ENCODE data around the gene MACROH2A1.

Gene MACROH2A1

GRCh38 chr5:135313946-135314345, 85.1 kb downstream of the MACROH2A1 start:
- no peak for DNase-seq (ENCODE audit: low read depth)

- no peak for DNase-seq (ENCODE audit: low read depth)
These were observed 85.6 kb downstream of the MACROH2A1 start for GRCh38 chr5:135313405-135313804.

- DNase-seq (ENCODE audit: low read depth): no peak
These were observed 86.6 kb downstream of the MACROH2A1 start for GRCh38 chr5:135312255-135312935.

- peak; percentile 73 for DNase-seq (ENCODE audit: low read depth)
These were observed 88.6 kb downstream of the MACROH2A1 start for GRCh38 chr5:135310328-135310989.

- no peak for DNase-seq (ENCODE audit: low read depth)
These were observed 89.4 kb downstream of the MACROH2A1 start for GRCh38 chr5:135309391-135310327.

GRCh38 chr5:135308752-135309151, 90.3 kb downstream of the MACROH2A1 start:
- peak; percentile 63 for DNase-seq (ENCODE audit: low read depth)

- no peak for DNase-seq (ENCODE audit: low read depth)
These were observed 90.8 kb downstream of the MACROH2A1 start for GRCh38 chr5:135308245-135308644.

GRCh38 chr5:135307143-135307903, 91.7 kb downstream of the MACROH2A1 start:
- DNase-seq (ENCODE audit: low read depth): no peak

GRCh38 chr5:135306557-135306956, 92.5 kb downstream of the MACROH2A1 start:
- no peak for DNase-seq (ENCODE audit: low read depth)

GRCh38 chr5:135304352-135305221, 94.4 kb downstream of the MACROH2A1 start:
- DNase-seq (ENCODE audit: low read depth): no peak

GRCh38 chr5:135303582-135304173, 95.4 kb downstream of the MACROH2A1 start:
- DNase-seq (ENCODE audit: low read depth): no peak

- DNase-seq (ENCODE audit: low read depth): no peak
These were observed 101.9 kb downstream of the MACROH2A1 start for GRCh38 chr5:135296900-135297816.

GRCh38 chr5:135295852-135296251, 103.2 kb downstream of the MACROH2A1 start:
- DNase-seq (ENCODE audit: low read depth): no peak

GRCh38 chr5:135294793-135295192, 104.2 kb downstream of the MACROH2A1 start:
- DNase-seq (ENCODE audit: low read depth): no peak

- DNase-seq (ENCODE audit: low read depth): no peak
These were observed 109.4 kb downstream of the MACROH2A1 start for GRCh38 chr5:135289651-135290050.

- no peak for DNase-seq (ENCODE audit: low read depth)
These were observed 111.5 kb downstream of the MACROH2A1 start for GRCh38 chr5:135287551-135287950.

Data from HS-5 (cell line).